OCI-LY7 (cell line): ENCODE measurements around the gene CACNA1D. TPM values are rescaled to one million over a fixed set of nuclear protein-coding genes. Genes with fewer than 3 reads are reported as not detected.

Source experiments
- BruUV-seq: library from RNA; stranded (reverse); fragments of 400-500 nt; replicated peaks from 2 replicates; lab custom pipeline; 2021; lab: Mats Ljungman, UMichigan
- CTCF ChIA-PET: fragments of 300-600 bp; sonication (Branson Sonifier 250); formaldehyde crosslinking; loops from one replicate; lab custom pipeline; 2022; ENCODE audit warnings: antibody characterized with exemption; ENCODE audit not compliant: unreplicated experiment; lab: Charles Lee
- POLR2A ChIA-PET: fragments of 300-600 bp; sonication (Branson Sonifier 250); formaldehyde crosslinking; loops from one replicate; lab custom pipeline; 2022; ENCODE audit warnings: antibody characterized with exemption; lab: Charles Lee
- DNase-seq: peaks from one replicate; pipeline ENCODE4 v3.0.0-alpha.2; 2015; ENCODE audit warnings: low spot score
- H2AFZ ChIP-seq: fragments of 200-600 bp; sonication (generic), shearing (Covaris generic); 2 replicates; pipeline ENCODE4 v1.6.1; 2014; ENCODE audit warnings: mild to moderate bottlenecking, antibody characterized with exemption, low read length, moderate library complexity
- H3K27ac ChIP-seq: fragments of 200-600 bp; sonication (generic); 2 replicates; pipeline ENCODE4 v1.5.1; 2014; ENCODE audit warnings: mixed run types, low read depth, mild to moderate bottlenecking, moderate library complexity, low read length, inconsistent platforms; ENCODE audit not compliant: poor library complexity, severe bottlenecking
- H3K36me3 ChIP-seq: fragments of 200-600 bp; sonication (generic); 2 replicates; pipeline ENCODE4 v1.6.1; 2014; ENCODE audit warnings: mild to moderate bottlenecking, antibody characterized with exemption, low read length, moderate library complexity, mixed read lengths; ENCODE audit not compliant: insufficient read depth
- H3K4me1 ChIP-seq: fragments of 200-600 bp; sonication (generic); 2 replicates; pipeline ENCODE4 v1.5.1; 2014; ENCODE audit warnings: mild to moderate bottlenecking, low read length; ENCODE audit not compliant: insufficient read depth, poor library complexity, severe bottlenecking
- H3K4me2 ChIP-seq: fragments of 200-600 bp; sonication (generic); 2 replicates; pipeline ENCODE4 v1.6.1; 2014; ENCODE audit warnings: mild to moderate bottlenecking, low read length
- H3K4me3 ChIP-seq: fragments of 200-600 bp; sonication (generic); 2 replicates; pipeline ENCODE4 v1.5.1; 2014; ENCODE audit warnings: mild to moderate bottlenecking, low read depth, low read length; ENCODE audit not compliant: poor library complexity, severe bottlenecking
- H3K79me2 ChIP-seq: fragments of 200-600 bp; sonication (generic); 2 replicates; pipeline ENCODE4 v1.6.1; 2016; ENCODE audit warnings: low read depth, mild to moderate bottlenecking, low read length, moderate library complexity, mixed read lengths; ENCODE audit not compliant: insufficient read depth
- H3K9me2 ChIP-seq: fragments of 200-600 bp; sonication (generic); 2 replicates; pipeline ENCODE4 v1.6.1; 2016; ENCODE audit warnings: mild to moderate bottlenecking, low read length, mixed read lengths; ENCODE audit not compliant: insufficient read depth
- H3K9me3 ChIP-seq: fragments of 200-600 bp; sonication (generic); 2 replicates; pipeline ENCODE4 v1.6.1; 2014; ENCODE audit warnings: mild to moderate bottlenecking, mixed run types, low read length, mixed read lengths
- H4K20me1 ChIP-seq: fragments of 200-600 bp; sonication (generic); 2 replicates; pipeline ENCODE4 v1.6.1; 2014; ENCODE audit warnings: mild to moderate bottlenecking, antibody characterized with exemption, low read length, moderate library complexity, mixed read lengths; ENCODE audit not compliant: insufficient read depth
- EZH2phosphoT487 ChIP-seq: fragments of 200-600 bp; sonication (generic); IDR thresholded peaks from 2 replicates; pipeline ENCODE4 v1.6.1; 2018; ENCODE audit warnings: low read depth, borderline replicate concordance, mild to moderate bottlenecking, mixed run types, antibody characterized with exemption, low read length, moderate library complexity, mixed read lengths
- intact Hi-C: fragments of 100-400 bp; cut with micrococcal nuclease; formaldehyde crosslinking; loops from one replicate; pipeline ENCODE4 v1.10.0; 2022; ENCODE audit not compliant: unreplicated experiment
- total RNA-seq, 2 experiments: library from RNA; depleted of rRNA in 1 of 2; stranded (reverse); fragments of >200 nt in 1 of 2; shearing (Covaris generic) in 1 of 2; gene quantifications; 2 replicates each; pipeline ENCODE4 v1.2.3, GENCODE V29; 2014 to 2022
- TF ChIP-seq, protein P1 (sequence below): fragments of 200-600 bp; sonication (generic); conservative IDR thresholded peaks from 2 replicates; pipeline ENCODE4 v1.5.1; 2014; ENCODE audit warnings: mild to moderate bottlenecking, antibody characterized with exemption, low read length, moderate library complexity, mixed read lengths

Gene CACNA1D
- total RNA-seq, 2 experiments from 2014 or later, result 0.42 TPM; not detected in 1

DNA sequence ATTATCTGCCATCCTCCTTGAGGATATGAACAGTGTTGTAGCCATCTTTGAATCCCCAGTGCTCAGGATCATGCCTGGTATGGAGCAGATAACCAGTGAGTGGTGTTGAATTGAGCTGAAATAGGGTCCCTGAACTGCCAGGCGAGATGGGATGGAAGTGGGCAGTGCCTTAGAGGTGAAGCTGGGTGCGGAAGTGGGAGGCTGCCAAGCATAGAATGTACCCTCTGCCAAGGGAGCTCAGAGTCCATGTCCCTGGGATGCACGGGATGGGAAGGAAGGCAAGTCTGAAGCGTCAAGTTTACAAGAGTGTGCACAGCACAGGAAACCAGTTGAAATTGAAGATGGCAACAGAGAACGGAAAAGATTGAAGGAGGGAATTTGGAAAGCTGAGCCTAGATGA is 147.0 kb downstream of the CACNA1D start:
- H3K9me2 ChIP-seq, result no peaks in the 10 kb centered on the region
- CTCF ChIA-PET, result no interaction called here
- no peak overlapping the region for H3K4me2 ChIP-seq
- DNase-seq, result no peak
- H3K79me2 ChIP-seq, result no peaks in the 10 kb centered on the region
- no peak overlapping the region for H2AFZ ChIP-seq
- no peaks in the 10 kb centered on the region for H3K9me3 ChIP-seq
- POLR2A ChIA-PET, result interaction anchor here (0.6 kb wide), 1 partner anchor 127 kb away, joined by 3 read pairs; no protein-coding TSS in a partner anchor
- H3K36me3 ChIP-seq, result no peaks in the 10 kb centered on the region
- BruUV-seq, result no TSS peak
- no peak for TF ChIP-seq EZH2phosphoT487
- TF ChIP-seq, protein P1, sequence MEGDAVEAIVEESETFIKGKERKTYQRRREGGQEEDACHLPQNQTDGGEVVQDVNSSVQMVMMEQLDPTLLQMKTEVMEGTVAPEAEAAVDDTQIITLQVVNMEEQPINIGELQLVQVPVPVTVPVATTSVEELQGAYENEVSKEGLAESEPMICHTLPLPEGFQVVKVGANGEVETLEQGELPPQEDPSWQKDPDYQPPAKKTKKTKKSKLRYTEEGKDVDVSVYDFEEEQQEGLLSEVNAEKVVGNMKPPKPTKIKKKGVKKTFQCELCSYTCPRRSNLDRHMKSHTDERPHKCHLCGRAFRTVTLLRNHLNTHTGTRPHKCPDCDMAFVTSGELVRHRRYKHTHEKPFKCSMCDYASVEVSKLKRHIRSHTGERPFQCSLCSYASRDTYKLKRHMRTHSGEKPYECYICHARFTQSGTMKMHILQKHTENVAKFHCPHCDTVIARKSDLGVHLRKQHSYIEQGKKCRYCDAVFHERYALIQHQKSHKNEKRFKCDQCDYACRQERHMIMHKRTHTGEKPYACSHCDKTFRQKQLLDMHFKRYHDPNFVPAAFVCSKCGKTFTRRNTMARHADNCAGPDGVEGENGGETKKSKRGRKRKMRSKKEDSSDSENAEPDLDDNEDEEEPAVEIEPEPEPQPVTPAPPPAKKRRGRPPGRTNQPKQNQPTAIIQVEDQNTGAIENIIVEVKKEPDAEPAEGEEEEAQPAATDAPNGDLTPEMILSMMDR, result no peak
- H3K4me3 ChIP-seq, result no peak overlapping the region
- H4K20me1 ChIP-seq, result no peaks in the 10 kb centered on the region
- intact Hi-C loops, result no loop called here
- H3K4me1 ChIP-seq, result no peaks in the 10 kb centered on the region
- H3K27ac ChIP-seq, result no peak overlapping the region

DNA sequence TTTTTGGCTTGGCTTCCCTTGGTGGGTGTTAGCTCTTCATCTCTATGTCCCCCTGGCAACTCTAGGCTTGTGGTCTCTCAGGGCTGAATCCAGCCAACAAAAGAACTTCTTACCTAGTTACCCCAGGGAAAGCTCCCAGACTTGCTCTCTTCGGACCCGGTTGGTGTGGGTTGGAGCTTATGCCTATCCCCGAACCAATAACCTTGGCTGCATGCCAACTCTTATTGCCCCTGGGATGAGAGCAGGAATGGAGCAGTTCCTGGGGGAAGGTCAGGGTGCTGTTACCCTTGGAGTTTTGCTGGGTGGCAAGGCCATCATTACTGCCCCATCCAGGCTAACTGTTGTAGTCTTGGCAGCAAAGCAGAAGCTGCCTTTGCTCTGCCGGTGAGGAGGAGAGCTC is 147.8 kb downstream of the CACNA1D start:
- Histone ChIP-seq H3K4me3 (no peak overlapping the region), H3K27ac (no peak overlapping the region), H3K79me2 (no peaks in the 10 kb centered on the region), H3K9me3 (no peaks in the 10 kb centered on the region), H3K9me2 (no peaks in the 10 kb centered on the region), H4K20me1 (no peaks in the 10 kb centered on the region), H3K4me1 (no peaks in the 10 kb centered on the region), H2AFZ (no peak overlapping the region), H3K36me3 (no peaks in the 10 kb centered on the region), H3K4me2 (no peak overlapping the region)
- no peak for TF ChIP-seq EZH2phosphoT487
- TF ChIP-seq, protein P1, result no peak
- POLR2A ChIA-PET, result no interaction called here
- intact Hi-C loops, result no loop called here
- no peak for DNase-seq
- CTCF ChIA-PET, result no interaction called here
- no TSS peak for BruUV-seq

DNA sequence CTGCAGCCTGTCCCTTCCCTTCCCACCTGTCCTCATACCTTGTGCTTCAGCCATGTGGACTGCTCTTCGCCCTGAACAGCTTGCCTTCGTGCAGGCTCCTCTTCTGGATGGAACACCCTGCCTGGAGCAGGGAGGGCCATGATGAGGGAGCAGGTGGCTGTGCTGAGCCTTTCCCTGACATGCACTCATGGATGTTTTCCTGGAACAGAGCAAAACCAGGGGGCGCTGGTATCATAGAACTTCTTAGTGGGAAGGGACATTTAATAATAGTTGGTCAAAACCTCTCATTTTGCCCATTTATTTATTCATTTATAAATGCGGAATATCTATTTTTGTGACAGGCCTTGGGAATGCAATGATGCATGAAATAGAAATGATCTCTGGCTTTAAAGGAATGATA is 149.3 kb downstream of the CACNA1D start:
- TF ChIP-seq, protein P1, result peak; percentile 39; the same call in 1 of the 2 replicates
- TF ChIP-seq EZH2phosphoT487, result no peak
- no peak overlapping the region for H3K4me3 ChIP-seq
- H3K4me1 ChIP-seq, result no peaks in the 10 kb centered on the region
- no peaks in the 10 kb centered on the region for H3K36me3 ChIP-seq
- H2AFZ ChIP-seq, result no peak overlapping the region
- H3K4me2 ChIP-seq, result no peak overlapping the region
- intact Hi-C loops, result no loop called here
- BruUV-seq, result no TSS peak
- no peaks in the 10 kb centered on the region for H4K20me1 ChIP-seq
- no peak for DNase-seq
- H3K9me2 ChIP-seq, result no peaks in the 10 kb centered on the region
- no peaks in the 10 kb centered on the region for H3K9me3 ChIP-seq
- H3K27ac ChIP-seq, result no peak overlapping the region
- H3K79me2 ChIP-seq, result no peaks in the 10 kb centered on the region
- CTCF ChIA-PET, result no interaction called here
- POLR2A ChIA-PET, result interaction anchor here (0.6 kb wide), 1 partner anchor 44 kb away, joined by 3 read pairs; no protein-coding TSS in a partner anchor
